ENCODE measurements around the gene SEC31B. TPM values are rescaled to one million over a fixed set of nuclear protein-coding genes. Genes with fewer than 3 reads are reported as not detected.

Gene SEC31B
- total and polyA plus RNA-seq, 2 experiments from 2014 or later, result 2.9 to 6.7 TPM

DNA sequence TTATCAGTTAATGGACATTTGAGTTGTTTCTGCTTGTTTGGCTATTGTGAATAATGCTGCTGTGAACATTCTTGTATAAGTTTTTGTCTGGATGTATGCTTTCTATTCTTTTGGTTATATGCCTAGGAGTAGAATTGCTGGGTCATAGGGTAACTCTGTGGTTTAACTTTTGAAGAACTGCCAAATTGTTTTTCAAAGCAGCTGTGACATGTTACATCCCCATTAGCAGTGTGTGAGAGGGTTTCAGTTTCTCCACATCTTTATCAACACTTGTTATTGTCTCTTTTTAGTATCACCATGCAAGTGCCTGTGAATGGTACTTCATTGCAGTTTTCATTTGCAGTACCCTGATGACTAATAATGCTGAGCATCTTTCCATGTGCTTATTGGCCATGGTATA, 12.1 kb upstream of the SEC31B start:
- DNase-seq (ENCODE audit: low spot score), result no peak
- no peaks in the 10 kb centered on the region for H3K9me3 Mint-ChIP-seq
- no peak overlapping the region for H3K4me2 ChIP-seq
- H3K4me1 ChIP-seq (ENCODE audit: insufficient read depth), result peaks cover 17% of the 10 kb centered on the region
- peaks cover 11% of the 10 kb centered on the region for H4K20me1 ChIP-seq (replicated peaks; ENCODE audit: insufficient read depth)
- no peaks in the 10 kb centered on the region for H3K9me2 ChIP-seq (ENCODE audit: insufficient read depth)
- H3K36me3 ChIP-seq (ENCODE audit: insufficient read depth), result no peaks in the 10 kb centered on the region; the same call in 1 of the 2 replicates
- H3K27ac ChIP-seq (ENCODE audit: low read depth), result no peak overlapping the region
- TF ChIP-seq ZNF331 (CRISPR knock-in tag; IDR thresholded peaks at IDR 0.05; ENCODE audit: low read depth) (no peak), ZNF462 (CRISPR knock-in tag; IDR thresholded peaks at IDR 0.05) (no peak), CTCF (conservative IDR thresholded peaks at IDR 0.05; ENCODE audit: low read depth in 2 of 2) (no peak), NANOG (IDR thresholded peaks at IDR 0.05; ENCODE audit: borderline replicate concordance) (no peak), CREB1 (CRISPR knock-in tag; IDR thresholded peaks at IDR 0.05; ENCODE audit: low read depth) (no peak), ZNF114 (CRISPR knock-in tag; IDR thresholded peaks at IDR 0.05) (no peak), POLR2AphosphoS5 (IDR thresholded peaks at IDR 0.05; ENCODE audit: low read depth) (no peak), JUNB (IDR thresholded peaks at IDR 0.05; ENCODE audit: unreplicated experiment) (no peak), EZH2 (IDR thresholded peaks at IDR 0.05; ENCODE audit: low read depth, unreplicated experiment) (no peak), STAT1 (IDR thresholded peaks at IDR 0.05; ENCODE audit: unreplicated experiment) (no peak)
- TF ChIP-seq, protein P1, sequence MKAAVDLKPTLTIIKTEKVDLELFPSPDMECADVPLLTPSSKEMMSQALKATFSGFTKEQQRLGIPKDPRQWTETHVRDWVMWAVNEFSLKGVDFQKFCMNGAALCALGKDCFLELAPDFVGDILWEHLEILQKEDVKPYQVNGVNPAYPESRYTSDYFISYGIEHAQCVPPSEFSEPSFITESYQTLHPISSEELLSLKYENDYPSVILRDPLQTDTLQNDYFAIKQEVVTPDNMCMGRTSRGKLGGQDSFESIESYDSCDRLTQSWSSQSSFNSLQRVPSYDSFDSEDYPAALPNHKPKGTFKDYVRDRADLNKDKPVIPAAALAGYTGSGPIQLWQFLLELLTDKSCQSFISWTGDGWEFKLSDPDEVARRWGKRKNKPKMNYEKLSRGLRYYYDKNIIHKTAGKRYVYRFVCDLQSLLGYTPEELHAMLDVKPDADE (IDR thresholded peaks at IDR 0.05), result no peak
- no peaks in the 10 kb centered on the region for H3K27me3 ChIP-seq (ENCODE audit: insufficient read depth)
- H3K27ac Mint-ChIP-seq, result no peak overlapping the region
- H2AFZ ChIP-seq, result no peak overlapping the region
- H3K79me2 ChIP-seq (replicated peaks; ENCODE audit: insufficient read depth), result peaks cover 26% of the 10 kb centered on the region
- H3K4me3 Mint-ChIP-seq, result no peak overlapping the region
- ATAC-seq, result no peak
- no peaks in the 10 kb centered on the region for H3F3A ChIP-seq (replicated peaks; ENCODE audit: low read depth)
- H3K4me1 Mint-ChIP-seq, result peaks cover 10% of the 10 kb centered on the region
- H3K36me3 Mint-ChIP-seq (ENCODE audit: low read depth), result peaks cover 8% of the 10 kb centered on the region
- peaks cover 2% of the 10 kb centered on the region for H3K27me3 Mint-ChIP-seq (ENCODE audit: insufficient read depth, low read depth, poor library complexity)
- no peak overlapping the region for H3K4me3 ChIP-seq
